ENCODE data around the gene TBL1X. TPM values are rescaled to one million over a fixed set of nuclear protein-coding genes. Genes with fewer than 3 reads are reported as not detected.

The TBL1X gene
- total RNA-seq, 4 donors from 2014 or later, result 14.8 to 31.7 (median 16.8) TPM

- no peak for DNase-seq (ENCODE audit: low spot score in 2 of 2)
- TF ChIP-seq POLR2A (IDR thresholded peaks at IDR 0.05) (no peak), CTCF (IDR thresholded peaks at IDR 0.05) (no peak)
- WGBS, 2 donors, result 76 to 100% methylated on average over 1 to 6 of the region's 6 CpGs
- intact Hi-C loops (cut with DNase I; ENCODE audit: low total_unique reads), result no loop called here
- no peak overlapping the region for H3K4me3 ChIP-seq (ENCODE audit: low read depth, poor library complexity, severe bottlenecking)
Observed at GRCh38 chrX:9704876-9705465, 240.1 kb downstream of the TBL1X start.

GRCh38 chrX:9706421-9706820 lies 241.6 kb downstream of the TBL1X start:
- intact Hi-C loops (cut with DNase I; ENCODE audit: low total_unique reads), result no loop called here
- DNase-seq (ENCODE audit: low spot score in 2 of 2), result no peak
- 82 to 83% methylated on average over 4 of the region's 4 CpGs for WGBS, 2 donors
- H3K4me3 ChIP-seq (ENCODE audit: low read depth, poor library complexity, severe bottlenecking), result no peak overlapping the region
- TF ChIP-seq CTCF (IDR thresholded peaks at IDR 0.05) (no peak), POLR2A (IDR thresholded peaks at IDR 0.05) (no peak)

- 75 to 83% methylated on average over 10 to 13 of the region's 13 CpGs for WGBS, 2 donors
- intact Hi-C loops (cut with DNase I; ENCODE audit: low total_unique reads), result no loop called here
- DNase-seq (ENCODE audit: low spot score in 2 of 2), result no peak
- TF ChIP-seq CTCF (IDR thresholded peaks at IDR 0.05) (no peak), POLR2A (IDR thresholded peaks at IDR 0.05) (no peak)
- no peak overlapping the region for H3K4me3 ChIP-seq (ENCODE audit: low read depth, poor library complexity, severe bottlenecking)
Observed at GRCh38 chrX:9707306-9708033, 242.6 kb downstream of the TBL1X start.

GRCh38 chrX:9708086-9708485 lies 243.2 kb downstream of the TBL1X start:
- WGBS, 2 donors, result 88% methylated on average over 10 of the region's 10 CpGs
- intact Hi-C loops (cut with DNase I; ENCODE audit: low total_unique reads), result no loop called here
- no peak for DNase-seq (ENCODE audit: low spot score in 2 of 2)
- no peak for TF ChIP-seq CTCF (IDR thresholded peaks at IDR 0.05)
- TF ChIP-seq POLR2A (IDR thresholded peaks at IDR 0.05), result no peak
- no peak overlapping the region for H3K4me3 ChIP-seq (ENCODE audit: low read depth, poor library complexity, severe bottlenecking)

- DNase-seq (ENCODE audit: low spot score in 2 of 2), result peak; percentile 59 to 93
- no peak overlapping the region for H3K4me3 ChIP-seq (ENCODE audit: low read depth, poor library complexity, severe bottlenecking)
- TF ChIP-seq POLR2A (IDR thresholded peaks at IDR 0.05), result no peak
- peak in 1 of 3 donors; percentile 45 for TF ChIP-seq CTCF (IDR thresholded peaks at IDR 0.05)
- intact Hi-C loops (cut with DNase I; ENCODE audit: low total_unique reads), result no loop called here
- WGBS, 2 donors, result 27% methylated on average over 16 to 17 of the region's 17 CpGs
Observed at GRCh38 chrX:9708923-9709553, 244.2 kb downstream of the TBL1X start.
